HPDE6-E6E7 (cell line): Measurements from ENCODE around the gene UBE3C.
"Not testable (repeated sequence)": the region's sequence is repeated elsewhere in the genome, so short reads cannot be mapped to it uniquely, and the experiment has no call there.

Experiments
- DNase-seq: peaks from one replicate; pipeline ENCODE4 v3.0.0; 2011; ENCODE audit warnings: missing footprints; ENCODE audit errors: extremely low spot score

UBE3C gene

DNA sequence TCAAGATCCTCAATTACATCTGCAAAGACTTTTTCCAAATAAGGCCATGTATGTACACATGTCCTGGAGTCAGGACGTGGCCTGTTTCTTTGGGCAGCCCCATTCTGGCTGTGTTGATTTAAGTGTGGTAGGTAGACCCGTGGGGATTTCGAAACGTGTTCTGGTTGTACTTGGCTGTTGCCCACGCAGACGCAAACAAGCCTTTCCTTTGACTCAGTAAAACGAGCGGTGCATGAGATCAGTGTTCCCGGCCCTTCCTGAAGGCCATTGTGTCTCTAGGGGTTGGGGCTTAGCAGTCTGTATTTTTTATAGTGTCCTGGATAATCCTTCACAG is 133.2 kb downstream of the UBE3C start:
- peak; percentile 50 for DNase-seq

DNA sequence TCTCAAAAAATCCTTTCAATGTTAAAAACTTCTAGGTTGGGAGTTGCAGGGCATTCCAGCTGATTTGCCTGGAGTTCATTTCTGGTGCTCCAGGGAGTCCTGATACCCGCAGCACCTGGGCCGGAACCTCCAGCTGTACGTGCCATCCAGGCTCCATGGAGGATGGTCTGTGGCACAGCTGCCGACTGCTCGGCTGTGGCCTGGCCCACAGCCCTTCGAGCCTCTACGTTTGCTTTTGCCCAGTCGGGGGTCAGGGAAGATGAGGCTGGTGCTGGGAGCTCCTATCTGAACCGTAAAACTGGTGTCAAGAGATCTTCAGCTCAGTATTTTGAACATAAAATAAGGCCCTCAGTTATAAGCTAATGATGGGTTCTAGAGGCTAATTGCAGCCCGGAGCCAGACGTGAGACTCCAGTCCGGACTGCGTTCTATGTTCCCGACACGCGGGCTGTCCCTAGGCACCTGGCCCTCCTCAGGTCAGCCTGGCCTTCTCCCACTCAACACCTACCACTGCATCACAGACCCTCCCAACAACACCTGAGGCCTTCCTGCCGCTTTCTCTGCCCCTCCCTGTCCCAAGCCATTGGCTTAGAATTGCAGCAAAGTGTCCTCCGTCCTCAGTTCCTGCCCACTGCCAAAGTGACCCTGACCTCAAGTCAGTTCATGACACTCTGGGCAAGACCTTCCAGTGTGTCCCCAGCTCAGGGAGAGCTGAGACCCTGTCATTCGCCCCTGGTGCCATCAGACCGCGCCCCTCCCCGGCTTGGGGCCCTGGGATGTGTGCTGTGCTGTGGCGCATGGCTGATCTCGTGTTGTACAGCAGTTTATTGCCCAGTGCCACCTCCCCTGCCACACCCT is 133.9 kb downstream of the UBE3C start:
- no peak for DNase-seq

- peak; percentile 82 for DNase-seq
These were observed 134.7 kb downstream of the UBE3C start for GRCh38 chr7:157273208-157274093.

GRCh38 chr7:157274094-157274634 is 135.4 kb downstream of the UBE3C start:
- not testable (repeated sequence) for DNase-seq

DNA sequence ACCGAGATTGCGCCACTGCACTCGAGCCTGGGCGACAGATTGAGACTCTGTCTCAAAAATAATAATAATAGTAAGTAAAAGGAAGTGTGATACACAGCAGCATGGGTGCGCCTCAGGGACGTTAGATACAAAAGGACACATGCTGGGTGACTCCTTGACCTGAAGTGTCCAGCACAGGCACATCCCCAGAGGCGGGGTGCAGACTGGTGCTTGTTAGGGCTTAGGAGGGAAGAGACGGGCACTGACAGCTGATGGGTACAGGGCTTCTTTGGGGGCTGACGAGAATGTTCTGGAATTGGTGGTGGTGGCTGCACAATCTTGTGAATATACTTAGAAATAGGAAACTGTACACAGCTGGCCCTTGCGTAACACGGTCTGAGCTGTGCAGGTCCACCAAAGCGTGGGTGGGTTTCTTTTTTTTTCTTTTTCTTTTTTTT is 136.3 kb downstream of the UBE3C start:
- no peak for DNase-seq

DNA sequence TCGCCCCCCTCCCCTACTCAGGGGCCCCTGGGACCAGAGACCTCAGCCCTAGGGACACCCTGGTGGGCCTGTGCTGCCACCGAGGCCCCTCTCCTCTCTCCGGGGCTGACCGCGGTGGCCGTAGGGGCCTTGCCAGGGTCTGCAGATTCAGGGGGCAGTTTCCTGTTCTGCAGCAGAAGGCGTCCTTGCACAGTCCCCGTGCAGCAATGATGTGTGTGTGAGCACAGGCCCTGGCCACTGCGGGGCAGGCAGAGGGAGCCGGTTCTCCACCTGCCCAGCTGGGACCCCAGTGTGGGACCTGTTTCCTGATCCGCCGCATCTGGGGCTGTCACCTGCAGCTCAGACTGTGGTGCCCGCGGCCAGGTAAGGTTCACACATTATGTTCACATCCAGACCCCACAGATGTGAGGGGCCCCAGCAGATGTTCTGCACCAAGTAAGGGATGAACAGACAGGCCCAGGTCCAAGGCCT is 137.4 kb downstream of the UBE3C start:
- no peak for DNase-seq

DNA sequence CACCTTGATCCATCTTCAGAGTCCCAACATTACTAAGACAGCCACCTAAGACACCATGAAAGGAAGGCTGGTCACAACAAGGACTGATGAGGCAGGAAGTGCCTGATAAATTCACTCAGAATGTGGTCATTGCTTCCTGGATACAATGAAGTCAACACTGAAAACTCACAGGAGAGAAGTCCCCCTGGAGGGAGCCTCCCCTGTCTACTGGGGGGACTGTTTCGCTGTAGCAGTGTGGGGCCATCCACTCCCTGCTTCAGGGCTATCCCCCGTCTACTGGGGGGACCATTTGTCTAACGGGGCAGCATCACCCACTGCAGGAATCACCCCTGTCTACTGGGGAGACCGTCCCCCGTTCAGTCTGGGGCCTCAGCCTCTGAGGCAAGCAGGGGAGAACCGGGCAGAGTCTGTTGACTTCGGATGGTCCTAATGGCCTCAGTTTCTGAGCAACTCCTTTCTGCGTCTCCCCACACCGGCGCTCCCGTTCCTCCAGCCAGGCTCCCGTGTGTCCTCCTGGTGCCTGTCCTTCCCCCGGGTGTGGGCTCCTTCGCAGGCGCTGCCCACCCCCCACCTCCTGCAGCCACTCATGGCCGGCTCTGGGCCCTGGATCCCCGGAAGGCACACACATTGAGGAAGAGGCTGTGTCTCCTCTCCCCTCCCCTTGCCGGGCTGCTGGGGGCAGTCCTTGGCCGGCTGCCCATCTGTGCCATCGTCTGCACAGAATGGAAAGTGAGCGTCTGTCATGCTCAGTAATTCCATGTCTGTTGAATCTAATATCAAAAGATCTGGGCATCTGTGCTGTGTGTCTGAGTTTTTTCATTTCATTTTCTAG is 138.2 kb downstream of the UBE3C start:
- no peak for DNase-seq

- not testable (repeated sequence) for DNase-seq
These were observed 138.8 kb downstream of the UBE3C start for GRCh38 chr7:157277568-157277967.

DNA sequence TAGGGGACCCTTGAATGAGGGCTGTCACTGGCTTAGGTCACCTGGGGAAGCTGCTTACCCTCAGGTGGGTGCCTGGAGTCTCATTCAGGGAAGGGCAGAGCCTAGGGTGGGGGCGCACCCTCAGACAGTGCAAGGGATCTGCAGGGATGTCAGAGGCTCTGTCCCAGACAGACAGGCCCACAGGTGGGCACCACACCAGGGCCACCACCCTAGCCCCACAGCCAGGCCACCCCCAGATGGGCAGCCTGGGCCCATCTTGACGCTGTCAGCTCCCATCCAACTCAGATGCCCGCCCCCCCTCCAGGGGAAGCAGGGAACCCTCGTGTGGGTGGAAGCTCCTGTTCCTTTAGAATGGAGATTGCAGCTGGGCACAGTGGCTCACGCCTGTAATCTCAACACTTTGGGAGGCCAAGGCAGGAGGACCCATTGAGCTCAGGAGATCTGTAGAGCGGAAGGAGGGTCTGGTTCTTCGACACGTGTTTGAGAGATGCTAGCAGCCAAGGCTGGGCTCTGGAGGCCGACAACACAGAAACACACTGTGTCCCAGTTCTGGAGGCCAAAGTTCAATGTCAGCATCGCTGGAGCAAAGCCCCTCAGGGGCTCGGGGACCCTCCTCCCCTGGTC is 139.6 kb downstream of the UBE3C start:
- DNase-seq: no peak

DNA sequence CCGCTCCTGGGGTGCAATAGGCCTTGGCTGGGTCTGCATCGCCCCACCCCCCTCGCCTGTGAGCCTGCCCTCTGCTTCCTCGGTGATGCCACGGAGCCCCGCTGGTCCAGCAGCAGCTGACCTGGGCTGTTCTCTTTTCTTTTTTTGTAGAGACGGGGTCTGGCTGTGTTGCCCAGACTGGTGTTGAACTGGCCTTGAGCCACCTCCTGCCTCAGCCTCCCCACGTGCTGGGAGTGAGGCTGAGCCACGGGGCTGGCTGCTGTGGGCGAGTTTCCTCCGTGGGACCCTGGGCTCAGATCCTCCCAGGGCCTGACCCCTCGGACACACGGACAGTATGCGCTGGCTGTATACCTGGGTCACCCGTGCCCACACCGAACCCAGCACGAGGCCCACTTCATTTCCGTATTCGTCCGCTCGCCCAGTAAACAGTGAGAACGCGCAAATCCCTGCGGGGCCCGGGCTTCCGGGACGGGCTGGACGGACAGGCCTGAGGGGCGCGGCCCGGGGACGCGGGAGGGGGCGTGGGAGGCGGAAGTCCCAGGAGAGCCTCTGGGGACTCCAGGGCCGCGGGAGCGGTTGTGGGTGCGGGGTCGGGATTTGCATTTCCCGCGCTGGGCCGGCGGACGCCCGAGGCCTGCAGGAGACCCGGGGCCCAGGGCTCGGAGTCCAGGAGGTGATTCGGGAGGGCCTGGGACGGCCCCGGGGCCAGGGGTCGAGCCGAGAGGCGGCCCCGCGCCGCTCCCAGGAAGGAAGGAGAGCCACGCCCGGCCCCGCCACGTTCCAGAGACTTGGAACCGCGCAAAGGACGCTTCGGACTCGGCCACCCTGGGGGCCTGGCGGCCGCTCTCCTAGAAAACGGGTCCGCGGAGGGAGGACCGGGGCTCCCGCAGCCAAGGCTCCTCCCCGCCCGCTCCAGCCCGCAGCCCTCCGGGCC is 140.3 kb downstream of the UBE3C start:
- no peak for DNase-seq

- no peak for DNase-seq
These were observed 141.1 kb downstream of the UBE3C start for GRCh38 chr7:157279741-157280215.

DNA sequence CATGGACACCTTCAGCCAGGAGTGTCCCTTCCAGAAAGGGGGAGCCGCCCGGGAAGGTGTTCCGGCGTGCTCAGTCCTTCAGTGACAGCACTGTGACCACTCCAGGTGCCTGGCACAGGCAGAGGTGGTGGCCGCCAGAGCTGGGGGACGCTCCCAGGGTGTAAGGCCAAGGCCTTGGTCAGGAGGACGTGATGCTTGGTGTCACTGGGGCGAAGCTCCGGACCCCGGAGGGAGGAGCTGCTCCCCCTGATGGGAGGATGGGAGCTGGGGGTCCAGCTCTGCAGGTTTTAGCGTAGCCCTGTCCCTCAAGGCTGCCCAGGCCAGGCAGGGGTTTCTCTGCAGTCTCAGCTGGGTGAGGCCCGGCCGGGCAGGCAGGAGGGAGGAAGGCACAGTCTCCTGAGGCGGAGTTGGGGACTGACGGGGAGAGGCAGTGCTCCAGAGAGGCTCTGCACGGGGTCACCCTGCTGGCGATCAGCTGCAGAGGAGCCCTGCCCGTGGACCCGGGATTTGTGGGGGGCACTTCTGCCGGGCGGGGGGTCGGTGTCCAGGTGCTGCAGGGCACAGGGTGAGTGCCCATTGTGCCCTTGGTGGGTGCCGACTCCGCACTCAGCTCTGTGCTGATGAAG is 141.6 kb downstream of the UBE3C start:
- no peak for DNase-seq

- no peak for DNase-seq
These were observed 142.7 kb downstream of the UBE3C start for GRCh38 chr7:157281221-157281998.

GRCh38 chr7:157282141-157282801 is 143.5 kb downstream of the UBE3C start:
- DNase-seq: peak; percentile 53

DNA sequence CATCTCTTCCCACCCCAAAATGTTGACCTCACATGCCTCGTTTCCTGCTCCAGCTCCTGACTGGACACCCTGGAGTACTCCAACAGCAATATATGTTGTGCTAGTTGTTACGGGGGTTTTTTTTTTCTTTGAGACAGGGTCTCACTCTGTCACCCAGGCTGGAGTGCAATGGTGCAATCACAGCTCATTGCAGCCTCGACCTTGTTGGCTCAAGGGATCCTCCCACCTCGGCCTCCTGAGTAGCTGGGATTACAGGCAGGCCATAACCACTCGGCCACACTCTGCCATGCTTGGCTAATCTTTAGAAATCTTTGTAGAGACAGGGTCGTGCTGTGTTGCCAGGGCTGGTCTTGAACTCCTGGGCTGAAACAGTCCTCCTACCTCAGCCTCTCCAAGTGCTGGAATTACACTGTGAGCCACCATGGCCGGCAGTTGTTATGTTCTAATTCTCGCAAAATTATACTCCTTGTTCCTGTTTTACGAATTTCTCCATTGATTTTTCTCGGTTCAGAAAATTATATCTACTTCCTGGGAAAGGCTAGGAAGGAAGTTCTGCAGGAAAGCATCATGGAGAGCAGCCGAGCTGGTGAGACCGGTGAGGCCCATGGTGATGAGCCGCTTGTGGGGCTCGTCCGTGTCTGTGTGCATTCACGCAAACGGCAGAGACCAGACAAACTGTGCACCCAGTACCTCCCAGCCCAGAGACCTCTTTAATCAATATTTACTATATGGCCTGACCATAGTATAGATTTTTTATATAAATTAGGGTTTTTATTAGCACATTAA is 145.7 kb downstream of the UBE3C start:
- DNase-seq: no peak

DNA sequence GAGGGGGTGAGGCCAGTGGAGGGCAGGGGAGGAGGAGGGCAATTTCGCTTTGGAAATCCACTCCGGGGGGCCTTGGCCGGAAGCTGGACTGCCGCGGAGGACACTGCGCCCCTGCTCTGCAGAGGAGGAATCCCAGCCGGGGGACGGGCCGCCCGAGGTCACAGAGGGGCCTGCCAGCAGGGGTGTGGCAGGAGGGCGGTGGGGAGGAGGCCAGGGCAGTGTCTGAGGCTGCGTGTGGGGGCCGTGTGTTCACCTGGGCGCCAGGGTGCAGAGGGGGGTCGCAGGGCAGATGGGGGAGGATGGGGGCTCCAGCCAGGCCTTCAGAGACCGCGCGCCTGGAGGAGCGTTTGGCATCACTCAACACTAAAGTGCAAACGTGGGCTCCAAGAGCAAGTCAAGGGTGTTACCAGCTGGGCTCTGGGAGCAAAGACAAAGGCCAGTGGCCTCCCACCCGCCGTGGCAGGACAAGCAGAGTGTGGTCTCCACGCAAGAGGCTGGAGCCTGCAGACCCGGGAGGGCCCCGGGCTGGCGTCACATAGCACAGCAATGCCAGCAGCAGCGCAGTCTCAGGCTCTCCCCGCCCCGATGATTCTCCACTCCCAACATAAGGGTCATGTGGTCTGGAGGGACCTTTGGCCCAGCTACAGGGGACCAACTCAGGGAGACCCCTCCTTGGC is 152.8 kb downstream of the UBE3C start:
- DNase-seq: no peak

GRCh38 chr7:157292258-157292657 is 153.5 kb downstream of the UBE3C start:
- no peak for DNase-seq
